ENCODE measurements around the gene PRKAR2B.
"Not testable (repeated sequence)": the region's sequence is repeated elsewhere in the genome, so short reads cannot be mapped to it uniquely, and the experiment has no call there.

The PRKAR2B gene

DNA sequence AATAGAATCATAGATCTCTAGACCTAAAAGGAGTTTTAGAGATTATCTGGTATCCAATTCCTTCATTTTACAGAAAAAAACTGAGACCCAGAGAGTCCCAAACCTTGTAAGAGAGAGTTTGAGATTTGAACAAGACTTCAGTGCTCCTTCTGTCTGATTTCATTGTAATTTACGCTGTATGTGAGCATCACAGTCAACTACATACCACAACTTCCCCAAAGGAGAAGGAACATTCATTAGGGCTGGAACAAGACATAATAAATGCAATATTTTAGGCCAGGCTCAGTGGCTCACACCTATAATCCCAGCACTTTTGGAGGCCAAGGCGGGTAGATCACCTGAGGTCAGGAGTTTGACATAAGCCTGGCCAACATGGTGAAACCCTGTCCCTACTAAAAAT is 17.3 kb upstream of the PRKAR2B start:
- no peak for DNase-seq (ENCODE audit: low read depth in 2 of 2)

- no peak for DNase-seq (ENCODE audit: low read depth in 2 of 2)
These were observed 15.3 kb upstream of the PRKAR2B start for GRCh38 chr7:107029061-107029763.

- DNase-seq (ENCODE audit: low read depth in 2 of 2), result no peak
These were observed 14.7 kb upstream of the PRKAR2B start for GRCh38 chr7:107029764-107030286.

DNA sequence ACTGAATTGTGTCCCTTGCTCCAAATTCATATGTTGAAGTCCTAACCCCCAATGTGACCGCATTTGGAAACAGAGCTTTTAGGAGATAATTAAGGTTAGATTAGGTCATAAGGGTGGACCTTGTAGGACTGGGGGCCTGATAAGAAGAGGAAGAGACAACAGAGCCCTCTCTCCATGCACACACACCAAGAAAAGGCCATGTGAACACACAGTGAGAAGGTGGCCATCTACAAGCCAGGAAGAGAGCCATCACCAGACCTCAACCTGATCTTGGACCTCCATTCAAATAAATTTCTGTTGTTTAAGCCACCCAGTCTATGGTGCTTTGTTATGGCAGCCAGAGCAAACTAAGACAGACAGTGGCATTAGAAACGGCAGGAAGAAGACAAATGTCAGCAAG is 12.5 kb upstream of the PRKAR2B start:
- DNase-seq (ENCODE audit: low read depth in 2 of 2), result no peak

DNA sequence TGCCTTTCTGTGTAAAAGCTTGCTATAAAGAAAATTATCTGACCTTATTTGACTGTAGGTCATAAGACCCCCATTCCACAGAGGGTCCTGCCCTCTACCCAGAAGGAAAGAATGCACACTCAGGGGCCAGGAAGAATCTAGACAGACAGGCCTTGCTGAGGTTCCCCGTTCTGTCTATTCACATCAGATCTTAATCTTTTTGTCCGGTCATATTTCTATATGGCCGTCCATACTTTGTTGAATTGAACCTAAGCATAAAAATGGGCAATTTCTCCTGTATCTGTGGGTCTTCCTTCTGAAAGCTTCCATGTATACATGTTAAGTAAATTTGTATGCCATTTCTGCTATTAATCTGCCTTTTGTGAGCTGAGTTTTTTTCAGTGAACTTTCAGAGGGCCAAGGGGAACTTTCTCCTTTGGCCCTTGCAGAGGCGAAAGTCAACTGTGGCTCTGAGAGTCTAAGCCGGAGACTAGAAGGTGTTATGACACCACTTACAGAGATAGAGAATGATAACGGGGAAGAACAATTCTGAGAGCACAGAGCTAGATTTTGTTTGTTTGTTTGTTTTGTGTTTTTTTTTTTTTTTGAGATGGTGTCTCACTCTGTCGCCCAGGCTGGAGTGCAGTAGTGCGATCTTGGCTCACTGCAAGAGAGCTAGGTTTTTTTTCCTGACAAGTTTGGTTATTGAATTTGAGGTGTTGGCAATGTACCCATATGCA is 11.6 kb upstream of the PRKAR2B start:
- no peak for DNase-seq (ENCODE audit: low read depth in 2 of 2)

GRCh38 chr7:107034553-107034952 is 10.0 kb upstream of the PRKAR2B start:
- no peak for DNase-seq (ENCODE audit: low read depth in 2 of 2)

DNA sequence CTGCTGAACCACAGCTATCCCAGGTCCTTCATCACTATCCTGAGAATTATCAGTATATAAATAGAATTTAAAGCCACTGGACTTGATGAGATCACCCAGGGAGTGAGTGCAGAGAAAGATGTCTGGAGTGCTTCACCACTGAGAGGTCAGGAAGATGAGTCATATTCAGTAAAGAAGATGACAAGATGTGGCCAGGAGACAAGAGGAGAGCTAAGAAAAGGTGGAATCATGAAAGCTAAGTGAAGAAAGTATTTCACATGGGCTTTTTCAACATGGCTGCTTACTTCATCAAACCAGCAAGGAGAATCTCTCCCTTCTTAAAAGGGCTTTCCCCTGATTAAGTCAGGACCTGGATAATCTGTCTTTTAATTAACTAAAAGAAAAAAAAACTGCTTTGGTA is 9.1 kb upstream of the PRKAR2B start:
- no peak for DNase-seq (ENCODE audit: low read depth in 2 of 2)

GRCh38 chr7:107036535-107036934 is 8.0 kb upstream of the PRKAR2B start:
- no peak for DNase-seq (ENCODE audit: low read depth in 2 of 2)

DNA sequence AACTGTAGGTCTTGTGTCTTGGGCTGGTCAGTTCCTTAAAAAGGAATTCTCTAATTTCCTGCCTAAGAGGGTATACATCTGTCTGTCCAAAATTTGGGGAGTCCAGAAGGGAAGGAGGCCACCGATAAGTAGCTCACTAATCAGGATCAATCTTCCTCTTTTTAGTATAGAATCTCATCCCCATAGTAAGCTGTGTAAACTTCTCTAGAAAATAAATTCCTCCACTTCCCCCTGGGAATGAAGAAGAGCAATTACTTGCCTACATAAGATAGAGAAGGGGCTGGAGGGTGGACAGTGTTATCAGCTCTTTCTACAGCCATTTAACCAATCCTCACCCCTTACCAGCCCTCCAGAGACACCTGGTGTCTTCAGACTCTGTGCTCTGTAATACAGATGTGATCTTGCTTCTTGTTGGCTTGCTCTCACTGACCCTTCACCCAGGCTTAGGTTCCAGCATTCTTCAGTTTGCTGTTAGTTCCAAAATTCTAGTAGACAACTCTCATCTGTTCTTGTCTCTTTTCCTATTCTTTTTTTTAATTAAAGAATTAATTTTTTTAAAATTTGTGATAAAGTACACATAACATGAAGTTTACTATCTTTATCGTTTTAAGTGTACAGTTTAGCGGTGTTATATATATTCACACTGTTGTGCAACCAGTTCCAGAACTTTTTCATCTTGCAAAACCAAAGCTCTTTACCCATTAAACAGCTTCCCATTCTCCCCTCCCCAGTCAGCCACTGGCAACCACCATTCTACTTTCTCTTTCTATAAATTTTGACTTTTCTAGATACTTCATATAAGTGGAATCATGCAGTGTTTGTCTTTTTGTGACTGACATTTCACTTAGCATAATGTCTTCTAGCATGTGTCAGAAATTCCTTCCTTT is 6.5 kb upstream of the PRKAR2B start:
- no peak for DNase-seq (ENCODE audit: low read depth in 2 of 2)

DNA sequence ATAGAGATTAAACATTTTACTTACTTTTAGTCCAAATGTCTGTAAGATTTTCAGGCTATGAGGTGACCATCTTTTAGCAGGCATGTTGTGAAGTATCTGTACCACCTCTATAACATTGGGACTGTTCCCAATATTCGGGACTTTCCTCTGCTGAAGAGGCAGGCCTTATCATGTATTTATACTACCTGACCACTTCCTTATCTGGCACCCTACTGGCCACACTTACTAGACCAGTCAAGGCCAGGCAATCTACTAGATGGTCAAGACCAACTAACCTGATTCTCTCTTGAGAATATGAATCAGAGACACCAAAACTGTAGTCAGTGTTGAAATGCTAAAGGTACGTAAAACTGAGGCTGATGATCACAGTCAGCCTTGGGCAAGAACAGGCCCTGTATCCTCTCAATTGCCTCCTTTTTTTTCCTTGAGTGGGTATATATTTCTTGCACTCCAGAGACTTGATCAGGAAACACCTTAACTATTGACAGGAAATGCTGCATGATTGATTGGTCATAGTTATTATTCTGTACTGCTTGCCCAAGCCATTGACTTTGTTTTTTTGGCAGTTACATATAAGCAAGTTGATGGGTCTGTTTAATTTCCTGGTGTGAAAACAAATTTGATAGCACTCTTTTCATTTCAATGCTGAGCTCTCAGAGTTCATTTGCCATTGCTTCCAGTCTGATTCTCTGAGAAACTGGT is 5.2 kb upstream of the PRKAR2B start:
- no peak for DNase-seq (ENCODE audit: low read depth in 2 of 2)

GRCh38 chr7:107041097-107041496 is 3.4 kb upstream of the PRKAR2B start:
- DNase-seq (ENCODE audit: low read depth in 2 of 2), result no peak

DNA sequence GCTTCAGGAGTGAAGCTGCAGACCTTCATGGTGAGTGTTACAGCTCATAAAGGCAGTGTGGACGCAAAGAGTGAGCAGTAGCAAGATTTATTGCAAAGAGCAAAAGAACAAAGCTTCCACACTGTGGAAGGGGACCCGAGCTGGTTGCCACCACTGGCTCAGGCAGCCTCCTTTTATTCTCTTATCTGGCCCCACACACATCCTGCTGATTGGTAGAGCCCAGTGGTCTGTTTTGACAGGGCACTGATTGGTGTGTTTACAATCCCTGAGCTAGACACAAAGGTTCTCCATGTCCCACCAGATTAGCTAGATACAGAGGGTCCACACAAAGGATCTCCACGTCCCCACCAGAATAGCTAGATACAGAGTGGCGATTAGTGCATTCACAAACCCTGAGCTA is 2.7 kb upstream of the PRKAR2B start:
- not testable (repeated sequence) for DNase-seq (ENCODE audit: low read depth in 2 of 2)

DNA sequence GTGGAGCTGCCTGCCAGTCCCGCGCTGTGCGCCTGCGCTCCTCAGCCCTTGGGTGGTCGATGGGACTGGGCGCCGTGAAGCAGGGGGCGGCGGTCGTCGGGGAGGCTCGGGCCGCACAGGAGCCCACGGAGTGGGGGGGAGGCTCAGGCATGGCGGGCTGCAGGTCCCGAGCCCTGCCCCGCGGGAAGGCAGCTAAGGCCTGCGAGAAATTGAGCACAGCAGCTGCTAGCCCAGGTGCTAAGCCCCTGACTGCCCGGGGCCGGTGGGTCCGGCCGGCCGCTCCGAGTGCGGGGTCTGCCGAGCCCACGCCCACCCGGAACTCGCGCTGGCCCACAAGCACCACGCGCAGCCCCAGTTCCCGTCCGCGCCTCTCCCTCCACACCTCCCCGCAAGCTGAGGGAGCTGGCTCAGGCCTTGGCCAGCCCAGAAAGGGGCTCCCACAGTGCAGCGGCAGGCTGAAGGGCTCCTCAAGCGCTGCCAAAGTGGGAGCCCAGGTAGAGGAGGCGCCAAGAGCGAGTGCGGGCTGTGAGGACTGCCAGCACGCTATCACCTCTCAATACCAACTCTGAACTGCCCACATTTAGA is 2.1 kb upstream of the PRKAR2B start:
- DNase-seq (ENCODE audit: low read depth in 2 of 2), result not testable (repeated sequence)

DNA sequence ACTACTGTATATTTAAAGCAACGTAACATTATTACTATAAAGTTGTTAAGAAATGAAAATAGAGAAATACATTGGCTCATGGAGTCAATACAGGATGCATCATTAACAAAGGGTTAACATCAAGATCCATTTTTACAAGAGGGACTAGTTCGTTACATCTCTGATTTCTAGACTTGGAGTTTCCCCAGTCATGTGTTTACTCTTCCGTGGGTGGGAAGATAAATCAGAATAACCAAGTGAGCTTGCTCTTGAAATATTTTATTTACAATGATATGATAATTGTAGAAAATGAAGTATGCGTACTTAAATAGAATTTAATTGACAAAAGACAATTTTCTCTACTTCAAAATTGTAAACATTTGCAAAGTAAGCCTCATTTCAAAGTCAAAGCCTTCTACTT is 1.0 kb upstream of the PRKAR2B start:
- no peak for DNase-seq (ENCODE audit: low read depth in 2 of 2)

GRCh38 chr7:107043921-107044346 is 571 bp upstream of the PRKAR2B start:
- no peak for DNase-seq (ENCODE audit: low read depth in 2 of 2)

DNA sequence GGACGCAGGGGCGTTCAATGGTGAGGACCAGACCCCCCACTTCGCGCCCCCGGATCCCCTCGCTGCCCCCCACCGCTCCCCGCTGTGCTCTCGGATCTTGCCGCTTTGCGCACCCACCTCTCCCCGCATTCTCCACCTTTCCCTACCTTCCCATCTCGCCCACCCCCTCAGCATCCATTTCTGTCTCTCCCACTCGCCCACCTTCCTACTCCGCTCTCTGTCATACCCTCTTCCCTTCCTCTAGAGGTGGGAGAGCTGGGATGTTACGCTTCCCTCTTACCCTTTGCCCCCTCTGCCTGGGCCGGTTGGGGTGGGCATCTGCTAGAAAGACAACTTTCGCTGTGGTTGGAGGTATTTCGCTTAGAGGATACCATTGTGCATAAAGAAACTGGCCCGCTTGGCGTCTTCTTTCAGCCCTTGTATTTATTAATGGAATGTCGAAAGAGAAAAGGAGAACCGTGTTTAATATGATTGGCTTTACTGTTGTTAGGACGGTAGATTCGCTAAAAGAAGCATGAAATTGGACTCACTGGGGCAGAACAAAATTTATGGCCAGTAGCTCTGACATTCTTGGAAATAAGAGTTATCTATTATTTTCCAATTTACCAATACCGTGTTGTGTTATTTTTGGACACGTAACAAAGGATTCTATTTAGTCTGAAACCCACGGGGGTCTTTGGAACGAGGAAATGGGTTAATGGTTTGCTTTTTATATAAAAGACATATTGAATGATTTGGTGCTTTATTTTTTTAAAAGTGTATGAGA is 873 bp downstream of the PRKAR2B start:
- no peak for DNase-seq (ENCODE audit: low read depth in 2 of 2)

GRCh38 chr7:107045980-107046379 is 1.5 kb downstream of the PRKAR2B start:
- DNase-seq (ENCODE audit: low read depth in 2 of 2), result no peak

- DNase-seq (ENCODE audit: low read depth in 2 of 2), result no peak
These were observed 2.2 kb downstream of the PRKAR2B start for GRCh38 chr7:107046491-107047259.

- no peak for DNase-seq (ENCODE audit: low read depth in 2 of 2)
These were observed 3.6 kb downstream of the PRKAR2B start for GRCh38 chr7:107047902-107048782.
